Measurements from ENCODE around the gene WDR62. TPM values are rescaled to one million over a fixed set of nuclear protein-coding genes. Genes with fewer than 3 reads are reported as not detected.
A peak's percentile ranks its signal among the peaks of the same experiment; 100 is the strongest.

WDR62 gene
- polyA plus RNA-seq, 1 experiment: 5.3 TPM

GRCh38 chr19:36110487-36111199 lies 55.9 kb downstream of the WDR62 start, which contains the start of gene OVOL3:
Gene OVOL3, plus strand, starts transcription at chr19:36111143. Its CDS starts 60 bp downstream, at chr19:36111203.
- POLR2A ChIA-PET: no interaction called here

GRCh38 chr19:36111200-36111539 lies 56.5 kb downstream of the WDR62 start:
- ChIA-PET CTCF (interaction anchor here (1.0 kb wide), 1 partner anchor 50 kb away, joined by 3 read pairs; no protein-coding TSS in a partner anchor), POLR2A (no interaction called here)
- DNase-seq (ENCODE audit: low read depth): no peak
- TF ChIP-seq, protein P1, sequence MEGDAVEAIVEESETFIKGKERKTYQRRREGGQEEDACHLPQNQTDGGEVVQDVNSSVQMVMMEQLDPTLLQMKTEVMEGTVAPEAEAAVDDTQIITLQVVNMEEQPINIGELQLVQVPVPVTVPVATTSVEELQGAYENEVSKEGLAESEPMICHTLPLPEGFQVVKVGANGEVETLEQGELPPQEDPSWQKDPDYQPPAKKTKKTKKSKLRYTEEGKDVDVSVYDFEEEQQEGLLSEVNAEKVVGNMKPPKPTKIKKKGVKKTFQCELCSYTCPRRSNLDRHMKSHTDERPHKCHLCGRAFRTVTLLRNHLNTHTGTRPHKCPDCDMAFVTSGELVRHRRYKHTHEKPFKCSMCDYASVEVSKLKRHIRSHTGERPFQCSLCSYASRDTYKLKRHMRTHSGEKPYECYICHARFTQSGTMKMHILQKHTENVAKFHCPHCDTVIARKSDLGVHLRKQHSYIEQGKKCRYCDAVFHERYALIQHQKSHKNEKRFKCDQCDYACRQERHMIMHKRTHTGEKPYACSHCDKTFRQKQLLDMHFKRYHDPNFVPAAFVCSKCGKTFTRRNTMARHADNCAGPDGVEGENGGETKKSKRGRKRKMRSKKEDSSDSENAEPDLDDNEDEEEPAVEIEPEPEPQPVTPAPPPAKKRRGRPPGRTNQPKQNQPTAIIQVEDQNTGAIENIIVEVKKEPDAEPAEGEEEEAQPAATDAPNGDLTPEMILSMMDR (IDR thresholded peaks at IDR 0.05; ENCODE audit: insufficient read depth, low read depth, low read length): no peak
- Histone ChIP-seq H3K4me3 (ENCODE audit: low read depth, low read length) (no peak overlapping the region), H3K36me3 (ENCODE audit: control insufficient read depth, insufficient read depth, low read length) (peaks cover 10% of the 10 kb centered on the region), H3K27me3 (ENCODE audit: control insufficient read depth, insufficient read depth, low read length) (no peaks in the 10 kb centered on the region)

More at GRCh38 chr19:36110487-36111199, 55.9 kb downstream of the WDR62 start, which contains the start of gene OVOL3:
- Histone ChIP-seq H3K27me3 (ENCODE audit: control insufficient read depth, insufficient read depth, low read length) (no peaks in the 10 kb centered on the region), H3K36me3 (ENCODE audit: control insufficient read depth, insufficient read depth, low read length) (peaks cover 10% of the 10 kb centered on the region), H3K4me3 (ENCODE audit: low read depth, low read length) (no peak within 1 kb of the TSS)
- CTCF ChIA-PET: interaction anchor here (1.0 kb wide), 1 partner anchor 50 kb away, joined by 3 read pairs; no protein-coding TSS in a partner anchor
- DNase-seq (ENCODE audit: low read depth): no peak
- TF ChIP-seq, protein P1 (IDR thresholded peaks at IDR 0.05; ENCODE audit: insufficient read depth, low read depth, low read length): no peak

DNA sequence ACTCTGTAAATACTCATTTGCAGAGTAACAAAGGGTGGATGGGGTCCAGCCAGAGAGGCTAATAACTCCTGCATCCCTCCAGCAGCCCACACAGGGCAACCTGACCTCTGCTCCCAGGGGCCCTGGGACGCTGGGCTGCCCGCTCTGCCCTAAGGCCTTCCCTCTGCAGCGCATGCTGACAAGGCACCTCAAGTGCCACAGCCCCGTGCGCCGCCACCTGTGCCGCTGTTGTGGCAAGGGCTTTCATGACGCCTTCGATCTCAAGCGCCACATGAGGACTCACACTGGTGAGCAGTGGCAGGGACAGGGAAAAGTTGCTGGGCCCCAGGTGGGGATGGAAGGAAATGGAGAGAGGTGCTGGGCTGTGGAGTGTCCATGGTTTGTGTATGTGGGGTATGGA lies 58.0 kb downstream of the WDR62 start:
- ChIA-PET CTCF (interaction anchor here (0.6 kb wide), 1 partner anchor 16 kb away, joined by 3 read pairs; no protein-coding TSS in a partner anchor), POLR2A (no interaction called here)
- DNase-seq (ENCODE audit: low read depth): no peak
- no peak overlapping the region for H3K4me3 ChIP-seq (ENCODE audit: low read depth, low read length)
- H3K27me3 ChIP-seq (ENCODE audit: control insufficient read depth, insufficient read depth, low read length): no peaks in the 10 kb centered on the region
- H3K36me3 ChIP-seq (ENCODE audit: control insufficient read depth, insufficient read depth, low read length): peaks cover 10% of the 10 kb centered on the region
- TF ChIP-seq, protein P1 (IDR thresholded peaks at IDR 0.05; ENCODE audit: insufficient read depth, low read depth, low read length): no peak

DNA sequence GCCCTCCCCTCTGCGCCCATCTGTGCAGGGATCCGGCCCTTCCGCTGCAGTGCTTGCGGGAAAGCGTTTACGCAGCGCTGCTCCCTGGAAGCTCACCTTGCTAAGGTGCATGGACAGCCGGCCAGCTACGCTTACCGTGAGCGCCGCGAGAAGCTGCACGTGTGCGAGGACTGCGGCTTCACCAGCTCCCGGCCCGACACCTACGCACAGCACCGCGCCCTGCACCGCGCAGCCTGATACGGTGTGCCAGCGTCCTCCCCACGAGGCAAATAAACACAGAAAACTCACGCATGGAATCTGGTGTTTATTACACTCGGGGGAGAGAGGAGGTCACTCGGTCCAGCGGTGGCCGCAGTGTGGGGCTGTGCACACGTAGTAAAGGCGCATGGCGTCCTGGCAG lies 58.7 kb downstream of the WDR62 start:
- POLR2A ChIA-PET: no interaction called here
- CTCF ChIA-PET: interaction anchor here (0.6 to 4.5 kb wide), 4 partner anchors 14 to 462 kb away, joined by 3 to 24 read pairs (median 9); no protein-coding TSS in a partner anchor

More for the DNA sequence above, 58.7 kb downstream of the WDR62 start:
- Histone ChIP-seq H3K4me3 (ENCODE audit: low read depth, low read length) (peak overlapping the region; percentile 98), H3K27me3 (ENCODE audit: control insufficient read depth, insufficient read depth, low read length) (no peaks in the 10 kb centered on the region), H3K36me3 (ENCODE audit: control insufficient read depth, insufficient read depth, low read length) (peaks cover 10% of the 10 kb centered on the region)
- DNase-seq (ENCODE audit: low read depth): no peak
- TF ChIP-seq, protein P1 (IDR thresholded peaks at IDR 0.05; ENCODE audit: insufficient read depth, low read depth, low read length): no peak

Data from BJ (cell line).